GM19463 (cell line): ENCODE data around the gene QRFP.
"Not testable (repeated sequence)": the region's sequence is repeated elsewhere in the genome, so short reads cannot be mapped to it uniquely, and the experiment has no call there.

Source experiments
- ATAC-seq: cut with Tn5 transposase; IDR thresholded peaks from one replicate; pipeline ENCODE4 v1.9.1; 2021; ENCODE audit warnings: mild to moderate bottlenecking, moderate library complexity; ENCODE audit not compliant: unreplicated experiment

Gene QRFP

DNA sequence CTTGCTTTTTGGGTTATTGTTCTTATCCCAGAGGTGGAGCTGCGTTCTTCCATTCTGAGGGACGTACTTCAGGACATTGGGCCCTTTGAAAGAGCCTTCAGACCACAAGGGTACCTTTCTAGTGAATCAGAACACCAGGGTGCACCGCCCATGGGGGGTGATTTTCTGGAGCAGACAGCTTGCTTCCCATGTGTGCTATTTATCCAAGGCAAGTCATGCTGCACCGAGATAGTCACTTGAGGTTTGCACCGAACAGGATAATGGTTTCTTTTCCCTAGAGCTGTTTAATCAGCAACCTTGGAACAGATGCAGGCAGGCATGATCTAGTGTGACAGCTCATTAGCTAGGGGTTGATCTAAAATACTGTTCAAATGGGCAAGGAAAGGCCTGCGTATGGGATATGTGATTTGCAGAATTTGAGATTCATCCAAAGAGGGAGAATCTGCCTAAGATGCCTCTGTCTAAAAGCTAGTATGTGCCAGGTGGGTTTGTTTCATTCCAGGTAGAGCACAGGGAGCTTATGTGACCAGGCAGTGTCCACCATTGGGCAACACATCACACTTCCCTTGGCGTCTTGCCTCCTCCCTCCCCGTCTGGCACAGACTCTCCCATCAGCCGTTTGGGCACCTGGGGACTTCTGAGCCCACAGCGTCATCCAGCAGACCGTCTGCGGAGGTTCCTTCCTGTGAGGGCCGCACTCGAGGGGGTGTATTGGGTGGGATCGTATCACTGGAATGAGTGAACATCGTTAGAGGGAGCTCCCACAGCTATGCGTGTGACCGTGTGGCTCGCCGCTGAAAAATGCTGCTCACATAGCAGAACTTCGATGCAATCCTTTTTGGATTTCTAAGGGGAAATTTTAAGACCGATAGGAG lies 38.5 kb downstream of the QRFP start:
- no peak for ATAC-seq

DNA sequence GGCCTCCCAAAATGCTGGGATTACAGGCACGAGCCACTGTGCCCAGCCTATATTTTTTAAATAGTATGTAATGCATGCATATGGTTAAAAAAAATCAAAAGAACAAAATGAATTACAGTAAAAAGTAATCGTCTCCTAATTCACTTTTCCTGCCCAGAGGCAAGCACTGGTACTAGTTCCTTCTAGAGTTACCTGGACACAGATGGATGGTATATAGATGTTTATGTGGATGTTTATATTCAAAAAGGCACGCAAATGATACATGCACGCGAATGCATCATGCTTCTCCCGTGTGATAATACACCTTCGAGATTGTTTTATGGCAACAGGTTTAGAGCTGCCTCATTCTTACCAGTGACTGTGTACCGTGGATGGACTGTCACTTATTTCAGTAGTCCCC lies 40.1 kb downstream of the QRFP start:
- no peak for ATAC-seq

- ATAC-seq: no peak
Measured at GRCh38 chr9:130854835-130855234, 41.8 kb downstream of the QRFP start.

GRCh38 chr9:130854092-130854491 lies 42.5 kb downstream of the QRFP start:
- ATAC-seq: no peak

DNA sequence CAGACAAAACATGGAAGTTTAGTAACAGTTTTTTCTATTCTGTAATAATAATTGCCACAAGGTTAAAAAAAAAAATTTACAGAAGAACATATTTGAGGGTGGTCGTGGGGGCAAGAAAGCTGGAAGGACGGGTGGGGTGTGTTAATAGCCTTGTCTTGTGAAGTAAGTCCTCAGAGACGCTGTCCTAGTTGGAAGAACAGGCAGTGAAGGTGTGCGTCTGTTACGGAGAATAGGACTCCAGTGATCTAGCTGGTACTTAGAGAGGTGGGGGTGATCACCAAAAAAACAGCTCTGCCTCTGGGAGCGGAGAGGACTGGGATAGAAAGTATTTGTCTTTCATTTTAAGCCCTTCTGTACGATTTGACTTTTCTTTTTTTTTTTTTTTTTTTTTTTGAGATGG lies 43.8 kb downstream of the QRFP start:
- ATAC-seq: no peak

DNA sequence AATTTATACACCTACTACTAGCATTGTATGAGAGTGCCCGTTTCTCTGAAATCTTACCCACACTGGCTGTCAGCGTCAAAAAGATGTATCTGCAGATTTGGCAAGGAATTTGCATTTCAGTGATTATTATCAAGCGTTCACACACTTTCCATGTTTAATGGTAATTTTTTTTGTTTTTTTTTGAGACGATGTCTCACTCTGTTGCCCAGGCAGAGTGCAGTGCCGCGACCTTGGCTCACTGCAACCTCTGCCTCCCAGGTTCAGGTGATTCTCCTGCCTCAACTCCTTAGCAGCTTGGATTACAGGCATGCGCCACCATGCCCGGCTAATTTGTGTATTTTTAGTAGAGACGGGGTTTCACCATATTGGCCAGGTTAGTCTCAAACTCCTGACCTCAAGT lies 47.3 kb downstream of the QRFP start:
- no peak for ATAC-seq

GRCh38 chr9:130848514-130848913 lies 48.1 kb downstream of the QRFP start:
- not testable (repeated sequence) for ATAC-seq

DNA sequence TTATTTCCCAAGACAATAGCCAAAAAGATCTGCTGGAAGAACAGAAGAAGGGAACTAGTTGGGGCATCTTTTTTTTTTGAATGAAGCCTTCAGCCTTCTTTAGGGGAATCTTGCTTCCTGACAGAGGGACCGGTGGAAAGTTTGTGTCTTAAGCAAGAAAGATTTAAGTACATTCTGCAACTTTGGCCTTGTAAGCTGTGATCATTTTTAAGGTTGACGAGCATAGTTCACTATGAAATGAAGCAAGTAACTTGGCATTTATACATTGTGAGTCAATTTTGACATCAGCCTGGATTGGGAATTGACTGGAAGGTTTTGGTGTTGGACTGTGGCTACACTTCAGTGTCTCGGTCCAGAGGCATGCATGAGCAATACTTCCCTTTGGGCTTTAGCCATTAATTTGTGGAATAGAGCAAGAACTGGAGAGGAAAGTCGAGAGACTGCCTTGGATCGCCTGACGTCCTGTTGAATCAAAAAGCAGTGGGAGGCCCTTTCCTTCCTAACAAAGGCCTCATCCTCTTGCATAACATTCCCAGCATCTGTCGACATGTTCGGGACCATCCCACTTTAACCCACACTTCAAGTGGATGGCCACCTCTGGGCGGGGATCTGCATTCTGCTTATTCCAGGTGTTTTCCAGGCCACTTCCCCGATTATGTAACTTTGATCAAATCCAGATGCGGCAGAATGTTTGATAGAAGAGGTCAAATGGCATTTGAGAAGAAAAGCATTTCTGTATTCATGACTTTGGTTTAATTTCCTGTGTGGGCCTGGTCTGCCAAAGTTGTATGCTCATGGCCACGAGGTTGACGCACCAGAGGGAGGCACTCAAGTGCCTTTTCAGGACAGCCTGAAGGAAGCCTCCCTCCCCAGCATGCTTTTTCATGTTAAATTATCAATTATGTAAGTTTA lies 49.0 kb downstream of the QRFP start:
- ATAC-seq: no peak

DNA sequence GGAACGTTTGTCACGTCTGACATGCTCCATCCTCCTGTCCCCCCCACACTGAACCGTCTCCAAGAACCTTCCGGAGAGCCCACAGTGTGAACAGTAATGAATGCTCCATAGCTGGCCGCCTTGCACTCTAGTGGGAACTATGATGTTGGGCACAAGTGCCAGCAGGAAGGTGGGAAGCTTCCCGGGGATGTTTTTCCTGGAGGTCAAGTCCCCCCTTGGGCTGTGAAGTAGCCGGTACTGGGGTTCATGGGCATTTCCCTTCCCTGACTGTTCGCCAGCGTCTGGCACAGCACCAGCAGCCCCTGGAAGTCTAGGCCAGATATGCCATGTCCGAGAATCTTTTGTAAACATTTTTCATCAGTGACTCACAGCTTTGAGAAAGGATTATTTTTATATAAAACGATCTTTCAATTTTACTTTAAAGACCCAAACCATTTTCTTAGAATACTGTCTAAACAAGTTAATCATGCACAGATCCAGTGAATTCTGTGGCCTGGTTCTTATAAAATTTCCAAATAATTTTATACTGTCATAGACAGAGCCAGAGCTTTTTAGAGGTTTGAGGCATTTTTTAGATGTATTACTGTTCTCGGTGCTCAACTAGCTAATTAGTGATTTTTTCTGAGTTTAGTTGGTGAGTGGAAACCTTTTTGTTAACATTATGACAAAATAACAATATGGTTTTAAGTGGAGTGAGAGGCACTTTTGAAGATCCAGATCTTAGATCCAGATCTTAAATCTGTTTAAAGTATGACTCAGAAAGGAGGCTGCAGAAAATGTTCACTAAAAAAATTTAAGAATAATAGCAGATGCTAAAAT lies 49.9 kb downstream of the QRFP start:
- ATAC-seq: no peak

- ATAC-seq: no peak
Measured at GRCh38 chr9:130845901-130846481, 50.6 kb downstream of the QRFP start.

DNA sequence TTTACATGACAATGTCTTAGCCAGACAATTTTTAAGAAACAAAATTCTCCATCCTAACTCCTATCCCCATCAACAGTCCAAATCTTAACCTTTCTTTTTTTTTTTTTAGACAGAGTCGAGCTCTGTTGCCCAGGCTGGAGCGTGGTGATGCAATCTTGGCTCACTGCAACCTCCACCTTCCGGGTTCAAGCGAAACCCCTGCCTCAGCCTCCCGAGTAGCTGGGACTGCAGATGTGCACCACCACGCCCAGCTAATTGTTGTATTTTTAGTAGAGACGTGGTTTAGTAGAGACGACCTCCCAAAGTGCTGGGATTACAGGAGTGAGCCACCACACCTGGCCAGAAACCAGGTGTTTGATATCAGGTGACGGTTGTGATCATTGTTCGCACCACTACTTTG lies 51.4 kb downstream of the QRFP start:
- ATAC-seq: no peak

DNA sequence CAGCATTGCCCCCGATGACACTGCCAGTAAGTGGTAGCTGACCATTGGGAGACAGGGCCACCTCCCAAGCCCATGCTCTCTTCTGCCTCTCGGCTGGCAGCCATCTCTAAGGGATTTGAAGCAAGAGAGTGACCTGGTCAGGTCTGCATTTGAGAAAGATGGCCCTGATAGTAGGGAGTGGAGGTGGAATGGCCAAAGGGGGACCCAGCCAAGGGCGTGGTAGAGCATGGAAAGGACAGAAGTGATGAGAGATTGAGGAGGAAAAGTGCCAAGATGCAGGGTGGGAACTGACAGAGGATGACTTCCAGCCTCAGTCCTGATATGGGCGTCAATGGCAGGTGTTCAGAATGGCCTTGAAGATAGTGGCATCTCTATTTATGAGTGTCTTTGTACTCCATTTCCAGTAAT lies 52.6 kb downstream of the QRFP start:
- ATAC-seq: no peak

GRCh38 chr9:130843049-130843908 lies 53.3 kb downstream of the QRFP start:
- ATAC-seq: no peak
